Keratinocyte (primary cell): Measurements from ENCODE around the gene TRPM3.

Source experiments
- EZH2 ChIP-seq: IDR thresholded peaks from one replicate; pipeline ENCODE4 v1.6.1; 2012; ENCODE audit warnings: inconsistent platforms, mild to moderate bottlenecking, low read length, moderate library complexity
- TF ChIP-seq, protein P1 (sequence below), 3 experiments: IDR thresholded peaks in 1 of 3; conservative IDR thresholded peaks in 1 of 3; optimal IDR thresholded peaks in 1 of 3; 2 replicates in 2 of 3; 3 replicates in 1 of 3; pipeline versions ENCODE3 to v1.5.1; 2011; ENCODE audit warnings: low read length in 3 of 3, mild to moderate bottlenecking in 3 of 3, moderate library complexity in 2 of 3, control low read depth in 1 of 3, inconsistent platforms in 1 of 3; ENCODE audit not compliant: insufficient read depth in 2 of 3; ENCODE audit errors: extremely low read depth in 1 of 3

DNA sequence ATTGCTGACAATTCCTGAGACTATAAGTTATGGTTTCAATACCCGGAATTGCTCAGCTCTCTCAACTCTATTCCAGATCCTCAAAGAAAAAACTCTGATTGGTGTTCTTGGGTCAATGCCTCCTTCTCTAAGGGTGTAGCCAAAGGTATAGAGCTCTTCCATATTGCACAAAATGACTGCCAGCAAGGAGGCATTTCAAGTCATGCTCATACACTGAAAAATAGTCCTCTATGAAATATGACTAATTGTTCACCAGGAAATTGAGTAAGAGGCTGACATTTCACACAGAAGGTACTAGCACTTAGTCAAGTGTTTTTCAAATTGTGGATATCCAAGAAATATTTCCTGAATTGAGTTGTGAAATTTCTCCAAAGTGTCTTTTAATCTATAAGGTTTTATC lies 595.9 kb downstream of the TRPM3 start:
- TF ChIP-seq, protein P1, sequence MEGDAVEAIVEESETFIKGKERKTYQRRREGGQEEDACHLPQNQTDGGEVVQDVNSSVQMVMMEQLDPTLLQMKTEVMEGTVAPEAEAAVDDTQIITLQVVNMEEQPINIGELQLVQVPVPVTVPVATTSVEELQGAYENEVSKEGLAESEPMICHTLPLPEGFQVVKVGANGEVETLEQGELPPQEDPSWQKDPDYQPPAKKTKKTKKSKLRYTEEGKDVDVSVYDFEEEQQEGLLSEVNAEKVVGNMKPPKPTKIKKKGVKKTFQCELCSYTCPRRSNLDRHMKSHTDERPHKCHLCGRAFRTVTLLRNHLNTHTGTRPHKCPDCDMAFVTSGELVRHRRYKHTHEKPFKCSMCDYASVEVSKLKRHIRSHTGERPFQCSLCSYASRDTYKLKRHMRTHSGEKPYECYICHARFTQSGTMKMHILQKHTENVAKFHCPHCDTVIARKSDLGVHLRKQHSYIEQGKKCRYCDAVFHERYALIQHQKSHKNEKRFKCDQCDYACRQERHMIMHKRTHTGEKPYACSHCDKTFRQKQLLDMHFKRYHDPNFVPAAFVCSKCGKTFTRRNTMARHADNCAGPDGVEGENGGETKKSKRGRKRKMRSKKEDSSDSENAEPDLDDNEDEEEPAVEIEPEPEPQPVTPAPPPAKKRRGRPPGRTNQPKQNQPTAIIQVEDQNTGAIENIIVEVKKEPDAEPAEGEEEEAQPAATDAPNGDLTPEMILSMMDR (optimal IDR thresholded peaks at IDR 0.05 in 1 of 3, IDR thresholded peaks at IDR 0.05 in 1 of 3, conservative IDR thresholded peaks at IDR 0.05 in 1 of 3; ENCODE audit: extremely low read depth in 1 of 3, insufficient read depth in 2 of 3, low read length in 3 of 3): no peak
- TF ChIP-seq EZH2: no peak
